GM10248 (cell line): Measurements from ENCODE around the gene MAT1A.

Experiments used
- CTCF ChIA-PET: fragments of 300-600 bp; sonication (Branson Sonifier 250); formaldehyde crosslinking; extraction: SDS; loops from one replicate; lab custom pipeline; 2021; ENCODE audit warnings: antibody characterized with exemption; lab: Yijun Ruan, JAX
- POLR2A ChIA-PET: fragments of 350-650 bp; sonication (Branson Sonifier 250); formaldehyde crosslinking; extraction: SDS; loops from one replicate; lab custom pipeline; 2020; ENCODE audit warnings: antibody characterized with exemption; lab: Yijun Ruan, JAX
- DNase-seq: peaks from one replicate; pipeline ENCODE4 v3.0.0; 2012; ENCODE audit errors: extremely low spot score
- CTCF ChIP-seq: IDR thresholded peaks from 2 replicates; pipeline ENCODE4 v1.5.1; 2012; ENCODE audit warnings: mild to moderate bottlenecking, low read depth; ENCODE audit errors: extremely low read depth, missing control alignments, control extremely low read depth

MAT1A gene

GRCh38 chr10:80322158-80322557 lies 32.7 kb upstream of the MAT1A start:
- POLR2A ChIA-PET: no interaction called here
- CTCF ChIA-PET: interaction anchor here (1.5 to 2.1 kb wide), 2 partner anchors 11 to 20 kb away, joined by 6 read pairs; no protein-coding TSS in a partner anchor
- TF ChIP-seq CTCF: no peak
- no peak for DNase-seq

GRCh38 chr10:80321183-80321582 lies 31.7 kb upstream of the MAT1A start:
- ChIA-PET CTCF (interaction anchor here (1.5 to 2.1 kb wide), 2 partner anchors 12 to 19 kb away, joined by 6 read pairs; no protein-coding TSS in a partner anchor), POLR2A (no interaction called here)
- DNase-seq: no peak
- TF ChIP-seq CTCF: no peak

GRCh38 chr10:80320377-80320776 lies 30.9 kb upstream of the MAT1A start:
- no peak for TF ChIP-seq CTCF
- ChIA-PET POLR2A (no interaction called here), CTCF (interaction anchor here (2.1 kb wide), 1 partner anchor 19 kb away, joined by 6 read pairs; no protein-coding TSS in a partner anchor)
- no peak for DNase-seq

GRCh38 chr10:80319725-80320290 lies 30.4 kb upstream of the MAT1A start:
- ChIA-PET POLR2A (no interaction called here), CTCF (no interaction called here)
- TF ChIP-seq CTCF: no peak
- DNase-seq: no peak

- ChIA-PET CTCF (no interaction called here), POLR2A (no interaction called here)
- no peak for TF ChIP-seq CTCF
- DNase-seq: no peak
Measured at GRCh38 chr10:80319318-80319717, 29.9 kb upstream of the MAT1A start.

- no peak for DNase-seq
- TF ChIP-seq CTCF: no peak
- ChIA-PET CTCF (no interaction called here), POLR2A (no interaction called here)
Measured at GRCh38 chr10:80318742-80319141, 29.3 kb upstream of the MAT1A start.
